GM12872 (cell line): Measurements from ENCODE around the gene ARHGAP33.

Experiments
- CTCF ChIP-seq: IDR thresholded peaks from 3 replicates; pipeline ENCODE4 v1.5.1; 2011; ENCODE audit warnings: low read depth, mild to moderate bottlenecking, low read length, moderate library complexity; ENCODE audit not compliant: insufficient read depth

The ARHGAP33 gene

GRCh38 chr19:35780058-35780457 lies 4.7 kb downstream of the ARHGAP33 start:
- TF ChIP-seq CTCF: no peak

GRCh38 chr19:35780717-35781116 lies 5.4 kb downstream of the ARHGAP33 start:
- TF ChIP-seq CTCF: no peak

GRCh38 chr19:35781650-35782049 lies 6.3 kb downstream of the ARHGAP33 start:
- no peak for TF ChIP-seq CTCF

- TF ChIP-seq CTCF: no peak
Measured at GRCh38 chr19:35782589-35782988, 7.2 kb downstream of the ARHGAP33 start.

GRCh38 chr19:35783469-35784434 lies 8.4 kb downstream of the ARHGAP33 start:
- TF ChIP-seq CTCF: no peak

GRCh38 chr19:35784503-35785338 lies 9.4 kb downstream of the ARHGAP33 start:
- TF ChIP-seq CTCF: no peak

- TF ChIP-seq CTCF: no peak
Measured at GRCh38 chr19:35785339-35785627, 9.9 kb downstream of the ARHGAP33 start.
